DND-41 (cell line): ENCODE measurements around the gene KLK2.

Source experiments
- CTCF ChIP-seq: IDR thresholded peaks from 2 replicates; pipeline ENCODE4 v1.5.1; 2012; ENCODE audit warnings: borderline replicate concordance, low read length, moderate library complexity, mild to moderate bottlenecking; ENCODE audit not compliant: poor library complexity, severe bottlenecking; ENCODE audit errors: extremely low read depth
- EZH2 ChIP-seq: IDR thresholded peaks from 3 replicates; pipeline ENCODE4 v1.6.1; 2012; ENCODE audit warnings: borderline replicate concordance, low read depth, mild to moderate bottlenecking, moderate library complexity, low read length, inconsistent platforms; ENCODE audit not compliant: severe bottlenecking

- TF ChIP-seq CTCF (no peak), EZH2 (no peak)
These were observed 23.5 kb downstream of the KLK2 start for GRCh38 chr19:50896591-50897190.
